Hematopoietic multipotent progenitor cell treated with erythropoietin and hydrocortisone succinate and interleukin-3 and kit ligand, for 8 days (in vitro differentiated cells): ENCODE measurements around the gene MOGAT3.

Experiments
- DNase-seq: peaks from one replicate; pipeline ENCODE4 v3.0.0-alpha.2; 2015

MOGAT3 gene

DNA sequence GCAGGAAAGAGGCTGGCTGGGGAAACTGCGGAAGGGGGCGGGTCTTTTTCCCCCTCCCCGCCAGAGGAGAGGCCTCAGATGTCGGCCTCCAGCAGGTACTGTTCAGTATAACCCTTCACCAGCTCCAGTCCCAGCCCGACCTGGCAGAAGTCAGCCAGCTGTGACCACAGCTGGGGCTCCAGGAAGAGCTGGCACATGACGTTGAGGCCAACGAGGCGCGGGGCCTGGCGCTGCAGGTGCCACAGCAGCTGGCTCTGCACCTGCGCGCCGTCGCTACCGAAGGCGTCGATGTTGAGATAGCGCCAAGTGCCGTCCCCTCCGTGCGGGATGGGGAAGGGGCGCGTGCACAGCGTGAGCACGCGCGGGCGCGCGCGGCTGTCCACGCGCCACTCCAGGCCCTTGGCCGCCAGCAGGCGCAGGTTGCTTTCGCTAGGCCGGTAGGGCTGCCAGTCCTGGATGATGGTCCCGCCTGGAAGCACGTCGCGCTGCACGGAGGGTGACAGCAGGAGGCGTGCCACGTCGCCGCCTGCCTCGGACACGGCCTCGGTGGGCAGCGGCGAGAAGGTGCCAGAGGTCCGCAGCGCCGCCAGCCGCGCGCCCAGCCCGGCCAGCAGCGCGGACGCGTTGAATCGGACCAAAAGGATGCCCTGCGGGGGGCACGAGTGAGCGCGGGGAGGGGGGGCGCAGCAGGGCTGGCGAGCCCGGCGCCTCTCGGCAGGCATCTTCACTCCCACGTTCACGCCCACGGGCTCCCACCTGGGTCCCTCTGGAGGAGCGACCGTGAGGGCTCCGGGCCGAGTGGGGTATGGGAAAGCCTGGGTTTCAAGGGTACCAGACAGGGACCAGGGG is 28.6 kb downstream of the MOGAT3 start:
- DNase-seq, result no peak

DNA sequence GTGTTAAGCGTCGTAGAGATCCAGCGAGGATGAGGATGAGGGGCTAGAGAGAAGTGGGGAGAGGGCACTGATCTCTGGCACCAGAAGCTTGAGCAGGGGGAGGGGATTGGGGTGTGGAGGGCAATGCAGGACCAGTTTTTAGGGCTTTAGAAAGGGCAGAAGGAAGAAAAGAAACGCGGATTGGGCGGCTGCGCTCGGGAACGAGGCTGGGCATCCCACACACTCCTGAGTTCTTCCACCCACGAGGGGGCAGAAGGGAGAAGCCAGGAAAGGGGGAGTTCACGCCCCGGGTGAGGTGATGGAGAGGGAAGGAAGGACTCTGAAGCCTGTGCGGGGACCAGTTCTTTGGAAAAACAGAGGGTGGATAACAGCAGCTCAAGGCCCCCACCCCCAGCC is 29.4 kb downstream of the MOGAT3 start:
- peak; percentile 27 for DNase-seq

- no peak for DNase-seq
These were observed 30.0 kb downstream of the MOGAT3 start for GRCh38 chr7:101170617-101171441.

- DNase-seq, result peak; percentile 61
These were observed 30.8 kb downstream of the MOGAT3 start for GRCh38 chr7:101169838-101170551.

DNA sequence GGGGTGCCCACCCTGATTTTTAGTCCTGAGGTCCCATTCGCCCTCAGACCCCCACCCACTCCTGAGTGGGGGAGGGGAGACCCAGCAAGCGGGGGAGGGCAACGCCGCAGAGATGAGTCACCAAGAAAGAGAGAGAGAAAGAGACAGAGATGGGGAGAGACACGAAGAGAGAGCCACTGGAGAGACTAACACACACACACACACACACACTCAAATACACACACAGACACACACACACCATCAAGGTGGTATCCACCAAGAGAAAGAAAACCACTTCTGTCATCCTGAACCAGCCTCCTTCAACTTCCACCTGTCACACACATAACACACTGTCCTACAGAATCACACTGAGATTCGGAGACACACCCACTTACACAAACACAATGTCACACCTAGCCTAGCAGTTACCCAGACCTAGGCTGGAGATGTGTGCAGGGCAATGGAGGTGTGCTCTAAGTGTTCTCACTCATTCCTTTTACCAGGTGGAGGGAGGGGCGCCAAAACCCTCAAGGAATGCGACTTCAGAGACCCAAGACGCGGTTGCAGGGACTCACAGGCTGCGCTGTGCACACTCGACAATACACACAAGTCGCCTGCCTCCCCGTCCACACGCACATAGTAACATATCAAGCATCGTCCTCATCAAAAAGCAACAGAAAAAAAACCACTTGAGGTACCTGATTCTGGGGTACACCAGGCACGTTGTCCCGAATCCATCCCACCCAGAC is 31.6 kb downstream of the MOGAT3 start:
- no peak for DNase-seq

DNA sequence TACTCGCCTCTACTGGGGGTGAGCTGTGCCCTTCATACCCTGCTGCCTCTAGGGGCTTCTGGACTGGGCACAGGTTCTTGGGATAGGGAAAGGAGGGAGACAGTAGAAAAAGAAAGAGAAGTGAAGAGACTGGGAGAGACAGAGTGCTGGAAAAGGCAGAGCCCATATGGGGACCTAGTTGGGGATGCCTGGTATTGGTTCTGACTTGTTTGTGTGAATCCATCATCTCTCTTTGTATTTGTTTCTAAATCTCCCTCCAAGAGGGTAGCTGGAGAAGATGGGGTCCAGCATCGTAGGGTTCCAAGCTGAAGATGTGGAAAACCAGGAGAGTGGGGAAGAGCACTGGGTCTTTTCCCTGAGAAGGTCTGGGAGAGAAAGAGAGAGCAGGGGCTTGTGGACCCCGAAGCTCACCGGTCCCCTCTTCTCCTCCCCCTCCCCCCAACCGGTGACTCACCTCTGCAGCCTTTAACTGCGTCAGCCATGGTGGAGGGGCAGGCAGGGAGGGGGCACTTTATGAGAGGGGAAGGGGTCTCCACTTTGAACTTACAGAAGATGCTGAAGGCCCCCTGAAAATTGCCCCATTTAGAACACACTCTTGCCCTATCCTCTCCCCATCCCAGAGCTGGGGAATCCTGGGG is 32.3 kb downstream of the MOGAT3 start:
- no peak for DNase-seq

DNA sequence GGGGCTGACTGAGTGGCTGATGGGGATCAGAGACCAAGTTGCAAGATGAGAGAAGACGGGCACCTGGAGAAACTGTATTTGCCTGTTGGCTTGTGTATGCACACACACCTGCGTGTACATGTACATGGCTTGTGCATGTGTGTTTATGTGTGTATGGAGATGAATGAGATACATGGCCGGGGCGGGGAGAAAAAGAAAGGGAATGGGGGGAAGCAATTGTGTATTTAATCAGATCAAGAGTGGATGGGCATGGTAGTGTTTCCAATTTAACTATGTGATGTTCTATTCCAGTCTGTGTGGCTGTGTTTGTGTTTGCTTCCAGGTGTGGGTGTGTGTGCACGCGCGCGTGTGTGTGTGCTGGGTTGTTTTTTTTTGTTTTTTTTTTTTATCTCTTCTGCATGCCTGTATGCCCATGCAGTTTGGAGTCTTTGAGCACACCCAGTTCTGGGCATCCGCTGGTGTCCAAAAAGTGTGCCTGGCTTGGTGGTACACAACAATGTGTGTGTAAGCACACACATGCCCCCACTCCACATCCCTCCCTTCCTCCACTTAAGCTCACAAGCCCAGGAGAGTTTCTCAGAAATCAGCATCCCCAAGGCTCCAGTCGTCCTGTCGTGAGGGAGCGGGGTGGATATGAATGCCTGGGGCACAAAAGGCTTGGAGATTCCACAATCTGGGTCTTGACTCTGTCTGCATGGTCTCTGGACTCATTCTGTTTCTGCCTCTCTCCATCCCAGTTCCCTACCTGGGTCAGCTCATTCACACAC is 33.0 kb downstream of the MOGAT3 start:
- DNase-seq, result no peak

- no peak for DNase-seq
These were observed 33.8 kb downstream of the MOGAT3 start for GRCh38 chr7:101166909-101167644.

GRCh38 chr7:101166648-101166908 is 34.3 kb downstream of the MOGAT3 start:
- no peak for DNase-seq

DNA sequence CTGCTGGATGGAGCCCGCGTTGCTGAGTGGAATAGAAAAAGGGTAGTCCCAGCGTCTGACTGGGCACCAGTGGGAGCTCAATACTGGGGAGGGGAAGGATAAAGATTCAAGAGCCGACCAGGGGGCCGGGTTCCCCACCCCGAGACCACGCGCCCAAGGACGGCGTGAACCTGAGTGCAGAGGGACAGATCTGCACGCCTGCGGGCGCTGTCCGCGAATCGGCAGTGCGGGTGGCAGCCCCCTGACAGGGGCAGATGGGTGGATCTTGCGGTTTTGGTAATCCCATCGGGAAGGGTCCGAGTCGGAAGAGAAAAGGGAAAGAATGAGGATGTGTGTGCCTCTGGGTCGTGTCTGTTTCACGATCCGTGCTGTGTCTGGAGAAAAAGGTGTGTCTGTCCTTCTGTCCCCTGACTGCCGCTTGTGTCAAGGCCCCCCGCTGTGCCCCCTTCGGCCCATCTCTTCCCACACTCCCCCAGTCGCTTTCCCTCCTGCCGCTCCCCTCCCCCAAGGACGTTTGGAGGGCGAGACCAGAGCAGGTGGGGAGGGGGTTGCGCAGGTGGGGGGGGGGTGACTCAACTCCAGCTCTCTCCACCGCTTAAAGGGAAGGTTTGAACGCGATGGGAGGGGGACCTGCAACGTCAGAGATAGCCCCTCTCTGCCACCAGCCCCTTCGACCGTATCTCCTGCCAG is 34.7 kb downstream of the MOGAT3 start:
- DNase-seq, result no peak

- DNase-seq, result peak; percentile 95
These were observed 35.5 kb downstream of the MOGAT3 start, which contains the start of gene VGF for GRCh38 chr7:101165075-101165957. Gene VGF, minus strand, starts transcription at chr7:101165569. Its CDS starts 726 bp downstream, at chr7:101164843.

DNA sequence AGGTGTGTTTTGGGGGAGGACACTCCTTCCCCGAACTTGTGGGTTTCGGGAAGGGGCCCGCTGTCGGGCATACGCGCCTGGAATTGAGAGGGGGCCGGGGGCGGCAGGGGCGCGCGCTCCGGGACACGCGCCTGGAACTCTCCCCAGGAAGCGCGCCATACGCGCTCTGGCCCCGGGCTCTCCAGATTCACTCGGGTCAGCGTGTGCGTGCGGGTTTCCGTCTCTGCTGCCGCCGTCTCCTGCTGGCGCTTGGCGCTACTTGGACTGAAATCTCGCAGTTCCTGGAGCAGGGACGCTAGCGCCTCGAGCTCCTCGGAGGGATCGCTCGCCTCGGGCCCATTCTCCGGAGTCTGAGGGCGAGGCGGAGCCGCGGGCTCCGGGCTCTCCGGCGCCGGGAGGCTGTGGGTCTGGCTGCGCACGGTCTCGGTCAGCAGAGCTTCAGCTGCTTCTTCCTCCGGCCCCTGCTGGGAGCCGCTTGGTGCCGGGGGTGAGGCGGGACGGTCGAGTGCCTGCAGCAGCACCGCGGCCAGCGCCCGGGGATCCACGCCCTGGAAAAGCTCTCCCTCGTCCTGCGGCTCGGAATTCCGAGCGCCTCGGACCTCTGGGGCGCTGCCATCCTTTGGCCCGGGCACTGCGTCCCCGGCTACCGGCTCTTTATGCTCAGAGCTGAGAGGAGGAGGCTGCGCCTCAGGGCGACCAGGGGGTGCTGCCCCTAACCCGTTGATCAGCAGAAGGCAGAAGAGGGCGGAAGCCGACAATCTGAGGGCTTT is 36.6 kb downstream of the MOGAT3 start:
- DNase-seq, result no peak

- peak; percentile 32 for DNase-seq
These were observed 37.4 kb downstream of the MOGAT3 start for GRCh38 chr7:101163279-101164070.

- peak; percentile 62 for DNase-seq
These were observed 38.1 kb downstream of the MOGAT3 start for GRCh38 chr7:101162551-101163278.

DNA sequence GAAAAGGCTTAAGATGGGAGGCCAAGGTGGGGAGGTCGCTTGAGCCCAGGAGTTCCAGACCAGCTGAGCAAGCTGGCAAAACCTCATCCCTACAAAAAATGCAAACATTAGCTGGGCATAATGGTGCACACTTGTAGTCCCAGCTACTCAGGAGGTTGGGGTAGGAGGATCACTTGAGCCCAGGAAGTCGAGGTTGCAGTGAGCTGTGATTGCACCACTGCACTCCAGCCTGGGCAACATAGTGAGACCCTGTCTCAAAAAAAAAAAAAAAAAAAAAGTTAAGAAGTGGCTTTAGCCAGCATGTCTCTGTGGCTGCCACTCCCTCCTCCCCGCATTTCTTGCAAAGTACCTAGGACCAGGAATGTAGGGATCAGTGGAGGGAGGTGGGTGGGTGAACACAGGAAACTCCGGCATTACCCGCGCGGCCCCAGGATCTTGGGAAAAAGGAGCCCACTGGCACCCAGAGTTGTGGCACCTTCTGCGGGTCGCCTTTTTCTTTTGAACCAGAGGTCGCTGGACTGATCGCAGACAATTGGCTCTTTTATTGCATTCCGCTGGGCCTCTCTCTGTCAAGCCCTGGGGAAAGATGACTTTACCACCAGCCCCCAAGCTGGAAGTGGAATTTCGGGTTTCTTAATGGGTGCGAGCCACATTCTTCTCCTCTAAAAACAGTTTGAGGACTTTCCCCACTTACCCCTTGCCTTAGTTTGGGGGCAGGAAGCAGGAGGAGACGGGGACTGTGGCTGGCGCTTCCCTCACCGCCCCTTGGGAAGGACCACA is 39.0 kb downstream of the MOGAT3 start:
- DNase-seq, result no peak

DNA sequence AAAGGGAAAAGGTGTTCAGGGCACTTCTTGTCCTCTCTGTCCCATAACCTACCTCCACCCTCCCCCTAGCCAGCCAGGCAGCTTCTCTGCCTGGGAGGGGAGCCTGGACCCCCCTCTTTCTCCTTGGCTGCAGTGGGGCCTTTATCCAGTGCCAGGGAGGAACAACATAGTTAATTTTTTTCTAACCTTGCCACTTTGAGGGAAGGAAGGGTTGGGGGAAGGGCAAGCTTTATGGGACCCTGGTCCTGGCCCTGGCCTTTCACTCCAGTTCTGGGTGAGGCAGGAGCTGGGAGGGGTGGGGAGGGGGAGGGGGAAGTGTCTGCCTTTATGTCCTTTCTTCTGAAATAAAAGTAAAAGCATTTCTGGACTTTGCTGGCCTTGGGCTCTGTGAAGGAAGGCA is 39.9 kb downstream of the MOGAT3 start:
- no peak for DNase-seq
